IMR-90 (cell line): Measurements from ENCODE around the gene LDLRAD4. TPM values are rescaled to one million over a fixed set of nuclear protein-coding genes. Genes with fewer than 3 reads are reported as not detected.

Experiments used
- ATAC-seq: fragments of 200-7000 bp; cut with Tn5 transposase; 2 replicates; pipeline ENCODE4 v1.9.1; 2020; ENCODE audit warnings: low read depth, mild to moderate bottlenecking, moderate library complexity
- BruUV-seq: library from RNA; stranded (reverse); fragments of 400-500 nt; replicated peaks from 2 replicates; lab custom pipeline; 2021; lab: Mats Ljungman, UMichigan
- CTCF ChIA-PET: fragments of 300-600 bp; formaldehyde crosslinking; extraction: SDS; loops from one replicate; lab custom pipeline; 2021; ENCODE audit warnings: antibody characterized with exemption; lab: Yijun Ruan, JAX
- POLR2A ChIA-PET: fragments of 300-600 bp; sonication (Branson Sonifier 250); formaldehyde crosslinking; loops from one replicate; lab custom pipeline; 2022; ENCODE audit warnings: antibody characterized with exemption; ENCODE audit not compliant: unreplicated experiment; lab: Charles Lee
- DNase-seq: peaks from one replicate; pipeline ENCODE4 v3.0.0; 2013
- H2AFZ ChIP-seq: replicated peaks from 2 replicates; pipeline ENCODE3; 2013; ENCODE audit warnings: low read length, mild to moderate bottlenecking; ENCODE audit not compliant: poor library complexity
- H2AK5ac ChIP-seq: 2 replicates; pipeline ENCODE4 v1.6.1; 2013; ENCODE audit warnings: low read depth, low read length, inconsistent platforms
- H2AK9ac ChIP-seq: replicated peaks from 2 replicates; pipeline ENCODE3; 2013; ENCODE audit warnings: mild to moderate bottlenecking, low read depth, low read length, moderate library complexity; ENCODE audit not compliant: poor library complexity
- H2BK120ac ChIP-seq: 2 replicates; pipeline ENCODE4 v1.6.1; 2013; ENCODE audit warnings: low read depth, low read length, inconsistent platforms
- H2BK15ac ChIP-seq: 3 replicates; pipeline ENCODE4 v1.6.1; 2013; ENCODE audit warnings: low read depth, low read length, inconsistent platforms
- H2BK20ac ChIP-seq: 2 replicates; pipeline ENCODE4 v1.6.1; 2013; ENCODE audit warnings: low read depth, mild to moderate bottlenecking, inconsistent platforms, low read length, moderate library complexity
- H2BK5ac ChIP-seq: 2 replicates; pipeline ENCODE4 v1.6.1; 2013; ENCODE audit warnings: mild to moderate bottlenecking, low read depth, low read length, inconsistent platforms; ENCODE audit not compliant: poor library complexity, severe bottlenecking
- H3K14ac ChIP-seq: replicated peaks from 2 replicates; pipeline ENCODE4 v1.6.1; 2013; ENCODE audit warnings: low read depth, low read length, inconsistent platforms
- H3K18ac ChIP-seq: 2 replicates; pipeline ENCODE4 v1.6.1; 2013; ENCODE audit warnings: low read depth, low read length, control low read depth
- H3K23ac ChIP-seq: 2 replicates; pipeline ENCODE4 v1.6.1; 2013; ENCODE audit warnings: low read depth, low read length, inconsistent platforms
- H3K27ac ChIP-seq: 2 replicates; pipeline ENCODE4 v1.5.1; 2013; ENCODE audit warnings: mild to moderate bottlenecking, control low read depth, low read length; ENCODE audit not compliant: insufficient read depth
- H3K27me3 ChIP-seq: 2 replicates; pipeline ENCODE4 v1.6.1; 2013; ENCODE audit warnings: low read length; ENCODE audit not compliant: control insufficient read depth, insufficient read depth
- H3K36me3 ChIP-seq: 2 replicates; pipeline ENCODE4 v1.6.1; 2013; ENCODE audit warnings: low read length, mixed read lengths; ENCODE audit not compliant: control insufficient read depth, insufficient read depth
- H3K4ac ChIP-seq: 2 replicates; pipeline ENCODE4 v1.6.1; 2013; ENCODE audit warnings: low read depth, low read length, inconsistent platforms
- H3K4me1 ChIP-seq: 2 replicates; pipeline ENCODE4 v1.6.1; 2013; ENCODE audit warnings: low read length, mixed read lengths; ENCODE audit not compliant: control insufficient read depth, insufficient read depth
- H3K4me2 ChIP-seq: 2 replicates; pipeline ENCODE4 v1.6.1; 2013; ENCODE audit warnings: low read depth, mild to moderate bottlenecking, control low read depth, low read length, moderate library complexity
- H3K4me3 ChIP-seq: 2 replicates; pipeline ENCODE4 v1.5.1; 2013; ENCODE audit warnings: low read depth, mild to moderate bottlenecking, control low read depth, low read length, moderate library complexity; ENCODE audit not compliant: insufficient read depth
- H3K56ac ChIP-seq: 2 replicates; pipeline ENCODE4 v1.6.1; 2013; ENCODE audit warnings: low read length, inconsistent platforms; ENCODE audit not compliant: insufficient read depth; ENCODE audit errors: extremely low read depth
- H3K79me1 ChIP-seq, 2 experiments: 2 replicates each; pipeline ENCODE4 v1.6.1; 2013; ENCODE audit warnings: low read length in 2 of 2, inconsistent platforms in 1 of 2, low read depth in 1 of 2
- H3K9ac ChIP-seq: 2 replicates; pipeline ENCODE4 v1.6.1; 2013; ENCODE audit warnings: low read depth, low read length, control low read depth
- H3K9me1 ChIP-seq: 2 replicates; pipeline ENCODE4 v1.6.1; 2013; ENCODE audit warnings: low read length, inconsistent platforms; ENCODE audit not compliant: insufficient read depth
- H3K9me3 ChIP-seq: 2 replicates; pipeline ENCODE4 v1.6.1; 2013; ENCODE audit warnings: low read length; ENCODE audit not compliant: control insufficient read depth, insufficient read depth
- H4K20me1 ChIP-seq: 2 replicates; pipeline ENCODE4 v1.6.1; 2013; ENCODE audit warnings: low read length, inconsistent platforms; ENCODE audit not compliant: insufficient read depth
- H4K5ac ChIP-seq: 2 replicates; pipeline ENCODE4 v1.6.1; 2013; ENCODE audit warnings: mild to moderate bottlenecking, low read depth, low read length, control low read depth
- H4K8ac ChIP-seq, 2 experiments: 2 replicates each; pipeline ENCODE4 v1.6.1; 2013; ENCODE audit warnings: low read depth in 2 of 2, low read length in 2 of 2, control low read depth in 1 of 2, inconsistent platforms in 1 of 2
- H4K91ac ChIP-seq: 2 replicates; pipeline ENCODE4 v1.6.1; 2013; ENCODE audit warnings: low read depth, low read length, inconsistent platforms; ENCODE audit not compliant: insufficient read depth
- BHLHE40 ChIP-seq: fragments of 150-350 bp; IDR thresholded peaks from 2 replicates; pipeline ENCODE4 v1.6.1; 2016; ENCODE audit warnings: mild to moderate bottlenecking, low read depth, low read length
- CEBPB ChIP-seq: IDR thresholded peaks from 2 replicates; pipeline ENCODE4 v1.6.1; 2012; ENCODE audit warnings: low read depth, low read length, improper control_type of control experiment
- CHD1 ChIP-seq: IDR thresholded peaks from 2 replicates; pipeline ENCODE4 v1.6.1; 2012; ENCODE audit warnings: low read depth, low read length, improper control_type of control experiment
- FOS ChIP-seq: fragments of 150-350 bp; IDR thresholded peaks from 2 replicates; pipeline ENCODE4 v1.6.1; 2016; ENCODE audit warnings: low read depth, low read length
- MAFK ChIP-seq: IDR thresholded peaks from 2 replicates; pipeline ENCODE4 v1.6.1; 2012; ENCODE audit warnings: low read depth, low read length, improper control_type of control experiment
- MAZ ChIP-seq: IDR thresholded peaks from 2 replicates; pipeline ENCODE4 v1.6.1; 2012; ENCODE audit warnings: low read depth, mild to moderate bottlenecking, low read length, improper control_type of control experiment, moderate library complexity, borderline replicate concordance
- MXI1 ChIP-seq: IDR thresholded peaks from 2 replicates; pipeline ENCODE4 v1.6.1; 2012; ENCODE audit warnings: low read depth, mild to moderate bottlenecking, low read length, moderate library complexity, borderline replicate concordance
- NFE2L2 ChIP-seq: fragments of 150-350 bp; IDR thresholded peaks from 2 replicates; pipeline ENCODE4 v1.6.1; 2016; ENCODE audit warnings: low read depth, mild to moderate bottlenecking, low read length
- POLR2A ChIP-seq: IDR thresholded peaks from 2 replicates; pipeline ENCODE4 v1.6.1; 2012; ENCODE audit warnings: mild to moderate bottlenecking, low read depth, low read length
- RAD21 ChIP-seq: IDR thresholded peaks from 2 replicates; pipeline ENCODE4 v1.6.1; 2012; ENCODE audit warnings: low read length, improper control_type of control experiment
- RCOR1 ChIP-seq: IDR thresholded peaks from 2 replicates; pipeline ENCODE4 v1.6.1; 2012; ENCODE audit warnings: mild to moderate bottlenecking, low read length, improper control_type of control experiment; ENCODE audit not compliant: insufficient replicate concordance
- RFX5 ChIP-seq: IDR thresholded peaks from 2 replicates; pipeline ENCODE4 v1.8.0; 2012; ENCODE audit warnings: low read depth, mild to moderate bottlenecking, low read length, moderate library complexity
- SMC3 ChIP-seq: fragments of 150-350 bp; IDR thresholded peaks from 2 replicates; pipeline ENCODE4 v1.6.1; 2016; ENCODE audit warnings: low read depth, mild to moderate bottlenecking, antibody characterized with exemption, low read length, moderate library complexity
- WGBS, 2 experiments: methylation state at CpG; one replicate each; pipeline versions ENCODE4 v1.1.5 to v1.1.7; 2013; ENCODE audit warnings: missing lambda C conversion rate in 2 of 2; ENCODE audit not compliant: insufficient read length in 1 of 2; ENCODE audit errors: extremely low coverage in 2 of 2; 5-methylcytosine and 5-hydroxymethylcytosine counted together
- dilution Hi-C: fragments of 300-500 bp; cut with HindIII; formaldehyde crosslinking; loops from one replicate; pipeline ENCODE4 v1.14.3; 2018; ENCODE audit warnings: low sequenced_read_pairs; ENCODE audit not compliant: unreplicated experiment
- in situ Hi-C: fragments of 300-500 bp; cut with MboI; formaldehyde crosslinking; loops from 3 replicates; pipeline ENCODE4 v1.14.3; 2019; ENCODE audit warnings: low sequenced_read_pairs, inconsistent platforms, mixed read lengths
- intact Hi-C: fragments of 100-400 bp; cut with micrococcal nuclease; formaldehyde crosslinking; loops from 2 replicates; pipeline ENCODE4 v1.10.0; 2022
- polyA plus RNA-seq, 3 experiments: library from polyadenylated mRNA; depleted of rRNA; stranded (reverse); fragments of >200 nt; gene quantifications; 2 replicates each; pipeline ENCODE4 v1.2.3, GENCODE V29; 2012; ENCODE audit warnings: low replicate concordance in 1 of 3
- total RNA-seq: library from RNA; depleted of rRNA; stranded (reverse); fragments of >200 nt; gene quantifications from 2 replicates; pipeline ENCODE4 v1.2.3, GENCODE V29; 2012
- TF ChIP-seq, protein P1 (sequence below): conservative IDR thresholded peaks from 2 replicates; pipeline ENCODE4 v1.5.1; 2012; ENCODE audit warnings: mild to moderate bottlenecking, low read depth, low read length, improper control_type of control experiment
- TF ChIP-seq, protein P2 (sequence below): fragments of 150-350 bp; IDR thresholded peaks from 2 replicates; pipeline ENCODE4 v1.6.1; 2017; ENCODE audit warnings: mild to moderate bottlenecking, antibody characterized with exemption, low read length, low read depth
- TF ChIP-seq, protein P3 (sequence below): fragments of 150-350 bp; IDR thresholded peaks from 2 replicates; pipeline ENCODE4 v1.6.1; 2016; ENCODE audit warnings: low read depth, mild to moderate bottlenecking, low read length, moderate library complexity, borderline replicate concordance

Gene LDLRAD4
- total and polyA plus RNA-seq, 2 of the 4 experiments (the other 2 are of a cell fraction) = not detected

DNA sequence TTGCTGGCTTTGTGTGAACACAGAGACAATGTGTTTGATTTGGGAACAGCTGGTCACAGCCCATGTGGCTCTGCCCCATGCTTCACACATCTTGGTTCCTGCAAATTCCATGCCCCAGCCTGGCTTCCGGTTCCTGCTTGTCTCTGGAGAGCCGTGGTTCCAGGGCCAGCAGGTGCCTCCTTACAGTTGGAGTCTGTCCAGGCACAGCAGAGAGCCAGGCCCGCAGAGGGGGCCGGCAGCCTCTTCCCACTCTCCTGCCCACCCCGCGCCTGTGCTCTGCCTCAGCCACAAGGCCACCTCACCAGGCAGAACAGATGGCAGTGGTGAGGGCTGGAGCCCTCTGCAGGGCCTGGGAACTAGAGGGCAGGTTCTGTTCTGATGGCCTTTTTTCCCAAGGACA, 81.5 kb downstream of the LDLRAD4 start:
- no peaks in the 10 kb centered on the region for H3K9me1 ChIP-seq
- no peak overlapping the region for H2AK9ac ChIP-seq
- intact Hi-C loops = no loop called here
- no peak overlapping the region for H3K4me2 ChIP-seq
- no peaks in the 10 kb centered on the region; the same call in 1 of the 2 replicates for H3K27me3 ChIP-seq
- POLR2A ChIA-PET = no interaction called here
- H4K20me1 ChIP-seq = no peaks in the 10 kb centered on the region
- no peaks in the 10 kb centered on the region for H3K9me3 ChIP-seq
- no peak overlapping the region for H3K14ac ChIP-seq
- no peak overlapping the region for H3K4me3 ChIP-seq
- H3K27ac ChIP-seq = no peak overlapping the region
- no peak overlapping the region for H4K5ac ChIP-seq
- dilution Hi-C loops = no loop called here
- H4K8ac ChIP-seq = no peak overlapping the region
- WGBS, 2 experiments = no CpG with 5 or more reads among the region's 6 CpGs
- H3K36me3 ChIP-seq = no peaks in the 10 kb centered on the region
- H3K56ac ChIP-seq = no peak overlapping the region
- in situ Hi-C loops = no loop called here
- H3K18ac ChIP-seq = no peak overlapping the region
- H3K4ac ChIP-seq = no peak overlapping the region
- no peak overlapping the region for H4K91ac ChIP-seq
- H2AK5ac ChIP-seq = no peak overlapping the region
- ATAC-seq (no peak), DNase-seq (no peak)
- H3K9ac ChIP-seq = no peak overlapping the region
- no peak overlapping the region for H2BK120ac ChIP-seq
- CTCF ChIA-PET = no interaction called here
- H3K23ac ChIP-seq = no peak overlapping the region
- no peak overlapping the region for H2BK20ac ChIP-seq
- no peaks in the 10 kb centered on the region for H3K79me1 ChIP-seq
- no peaks in the 10 kb centered on the region for H3K4me1 ChIP-seq
- no peak overlapping the region for H2BK15ac ChIP-seq
- peak overlapping the region; percentile 43 for H2AFZ ChIP-seq
- no TSS peak for BruUV-seq
- TF ChIP-seq, protein P1, sequence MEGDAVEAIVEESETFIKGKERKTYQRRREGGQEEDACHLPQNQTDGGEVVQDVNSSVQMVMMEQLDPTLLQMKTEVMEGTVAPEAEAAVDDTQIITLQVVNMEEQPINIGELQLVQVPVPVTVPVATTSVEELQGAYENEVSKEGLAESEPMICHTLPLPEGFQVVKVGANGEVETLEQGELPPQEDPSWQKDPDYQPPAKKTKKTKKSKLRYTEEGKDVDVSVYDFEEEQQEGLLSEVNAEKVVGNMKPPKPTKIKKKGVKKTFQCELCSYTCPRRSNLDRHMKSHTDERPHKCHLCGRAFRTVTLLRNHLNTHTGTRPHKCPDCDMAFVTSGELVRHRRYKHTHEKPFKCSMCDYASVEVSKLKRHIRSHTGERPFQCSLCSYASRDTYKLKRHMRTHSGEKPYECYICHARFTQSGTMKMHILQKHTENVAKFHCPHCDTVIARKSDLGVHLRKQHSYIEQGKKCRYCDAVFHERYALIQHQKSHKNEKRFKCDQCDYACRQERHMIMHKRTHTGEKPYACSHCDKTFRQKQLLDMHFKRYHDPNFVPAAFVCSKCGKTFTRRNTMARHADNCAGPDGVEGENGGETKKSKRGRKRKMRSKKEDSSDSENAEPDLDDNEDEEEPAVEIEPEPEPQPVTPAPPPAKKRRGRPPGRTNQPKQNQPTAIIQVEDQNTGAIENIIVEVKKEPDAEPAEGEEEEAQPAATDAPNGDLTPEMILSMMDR = no peak
- TF ChIP-seq BHLHE40 (no peak), MXI1 (no peak), RFX5 (no peak), SMC3 (no peak), CEBPB (no peak), FOS (no peak), MAFK (no peak), RAD21 (no peak), NFE2L2 (no peak), CHD1 (no peak), RCOR1 (no peak), POLR2A (no peak), MAZ (no peak)
- TF ChIP-seq, protein P2, sequence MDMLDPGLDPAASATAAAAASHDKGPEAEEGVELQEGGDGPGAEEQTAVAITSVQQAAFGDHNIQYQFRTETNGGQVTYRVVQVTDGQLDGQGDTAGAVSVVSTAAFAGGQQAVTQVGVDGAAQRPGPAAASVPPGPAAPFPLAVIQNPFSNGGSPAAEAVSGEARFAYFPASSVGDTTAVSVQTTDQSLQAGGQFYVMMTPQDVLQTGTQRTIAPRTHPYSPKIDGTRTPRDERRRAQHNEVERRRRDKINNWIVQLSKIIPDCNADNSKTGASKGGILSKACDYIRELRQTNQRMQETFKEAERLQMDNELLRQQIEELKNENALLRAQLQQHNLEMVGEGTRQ = no peak
- TF ChIP-seq, protein P3, sequence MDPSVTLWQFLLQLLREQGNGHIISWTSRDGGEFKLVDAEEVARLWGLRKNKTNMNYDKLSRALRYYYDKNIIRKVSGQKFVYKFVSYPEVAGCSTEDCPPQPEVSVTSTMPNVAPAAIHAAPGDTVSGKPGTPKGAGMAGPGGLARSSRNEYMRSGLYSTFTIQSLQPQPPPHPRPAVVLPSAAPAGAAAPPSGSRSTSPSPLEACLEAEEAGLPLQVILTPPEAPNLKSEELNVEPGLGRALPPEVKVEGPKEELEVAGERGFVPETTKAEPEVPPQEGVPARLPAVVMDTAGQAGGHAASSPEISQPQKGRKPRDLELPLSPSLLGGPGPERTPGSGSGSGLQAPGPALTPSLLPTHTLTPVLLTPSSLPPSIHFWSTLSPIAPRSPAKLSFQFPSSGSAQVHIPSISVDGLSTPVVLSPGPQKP = no peak
- no peak overlapping the region for H2BK5ac ChIP-seq
